Activated CD8-positive, alpha-beta memory T cell treated with anti-CD3 and anti-CD28 coated beads, Interleukin-2, amount 50 U/mL, for 4 hours (primary cell): ENCODE measurements around the gene LAMC2.

Source experiments
- DNase-seq: peaks from one replicate; pipeline ENCODE4 v3.0.0-alpha.2; 2020

Gene LAMC2

DNA sequence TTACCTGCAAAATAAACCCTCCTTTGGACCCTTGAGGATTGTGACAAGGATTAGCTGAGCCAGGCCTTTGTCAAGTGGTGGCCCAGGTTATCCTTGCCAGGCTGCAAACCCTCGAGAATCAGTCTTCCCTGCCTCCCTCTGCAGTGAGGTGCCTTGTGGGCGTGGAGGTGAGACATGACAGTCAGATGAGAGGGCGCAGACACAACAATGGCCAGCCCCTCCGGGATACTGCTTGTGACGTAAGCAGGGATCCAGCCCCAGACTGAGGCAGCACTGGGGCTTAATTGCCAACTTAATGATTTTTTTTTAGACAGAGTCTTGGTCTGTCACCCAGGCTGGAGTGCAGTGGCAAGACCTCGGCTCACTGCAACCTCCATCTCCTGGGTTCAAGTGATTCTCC is 104.6 kb downstream of the LAMC2 start:
- DNase-seq, result no peak

DNA sequence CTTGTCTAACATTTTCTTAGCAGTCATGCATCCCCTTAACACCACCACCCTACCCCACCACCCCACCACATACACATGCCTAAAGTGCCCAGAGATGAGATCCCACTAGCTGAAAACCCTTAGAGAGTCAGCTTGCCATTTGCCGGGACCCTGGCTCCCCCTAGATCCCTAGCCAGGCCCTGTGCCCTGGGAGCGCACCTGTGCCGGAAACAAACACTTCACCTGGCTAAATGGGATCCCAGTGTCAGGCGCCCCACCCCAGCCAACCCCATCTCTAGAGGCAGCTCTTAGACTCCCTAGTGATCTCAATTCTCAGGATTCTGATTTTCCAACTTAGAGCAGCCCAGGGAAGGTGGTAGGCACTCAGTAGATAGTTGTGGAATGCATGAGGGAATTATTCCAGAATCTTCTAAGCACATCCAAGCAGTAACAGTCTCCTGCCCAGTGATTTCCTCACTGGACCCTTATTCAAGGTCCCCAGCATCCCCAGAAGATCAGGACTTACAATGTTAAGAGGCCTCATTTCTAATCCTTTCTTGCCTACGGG is 105.2 kb downstream of the LAMC2 start:
- no peak for DNase-seq

DNA sequence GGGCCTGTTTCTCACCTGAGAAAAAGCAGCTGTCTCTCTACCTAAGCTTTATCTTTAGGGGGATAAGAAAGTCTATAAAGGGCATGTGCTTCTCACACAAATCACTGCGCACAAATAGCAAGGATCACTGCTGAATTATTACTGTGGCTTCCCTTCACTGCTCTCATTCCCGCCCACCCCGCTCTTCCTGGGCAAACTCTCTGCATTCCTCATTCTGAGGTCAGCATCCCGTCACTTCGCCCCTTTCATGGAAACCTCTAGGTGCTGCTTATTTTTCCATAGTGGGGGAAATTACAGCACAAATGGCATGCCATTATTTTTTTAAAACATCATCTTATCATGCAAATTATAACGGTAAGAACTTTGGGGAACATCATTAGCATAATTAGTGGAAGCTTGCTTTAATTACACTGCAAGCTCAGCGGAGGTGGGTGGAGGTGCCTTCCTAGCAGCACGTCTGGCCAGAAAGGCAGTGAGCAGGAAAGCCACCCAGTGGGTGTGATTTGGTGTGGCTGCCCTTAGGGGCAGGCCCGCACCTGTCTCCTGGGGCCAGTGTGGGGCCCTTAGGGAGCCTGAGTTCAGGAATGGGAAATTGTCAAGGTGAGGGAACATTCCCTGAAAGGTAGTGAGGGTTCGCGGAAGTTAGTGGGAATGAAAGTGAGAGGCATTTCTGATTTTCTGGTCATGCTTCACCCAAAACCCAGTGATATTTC is 105.9 kb downstream of the LAMC2 start:
- DNase-seq, result no peak

DNA sequence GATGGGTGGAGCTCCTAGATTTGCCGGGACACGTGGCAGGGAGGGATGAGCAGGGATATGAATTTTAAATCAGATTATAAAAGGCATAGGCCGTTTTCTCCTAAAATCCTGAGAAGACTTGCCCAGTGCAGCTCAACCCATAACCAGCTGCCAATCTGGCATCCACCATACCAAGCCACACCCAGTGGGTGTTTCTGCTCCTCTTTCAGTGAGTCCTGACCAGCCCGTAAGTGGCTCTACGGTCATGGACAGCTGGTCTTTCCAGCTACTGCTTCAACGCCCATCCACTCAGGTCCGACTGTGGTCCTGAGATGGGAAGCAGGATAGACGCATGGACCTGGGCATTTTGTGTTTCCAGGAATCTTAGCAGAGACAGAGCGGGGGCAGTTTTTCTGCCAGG is 107.2 kb downstream of the LAMC2 start:
- DNase-seq, result no peak

DNA sequence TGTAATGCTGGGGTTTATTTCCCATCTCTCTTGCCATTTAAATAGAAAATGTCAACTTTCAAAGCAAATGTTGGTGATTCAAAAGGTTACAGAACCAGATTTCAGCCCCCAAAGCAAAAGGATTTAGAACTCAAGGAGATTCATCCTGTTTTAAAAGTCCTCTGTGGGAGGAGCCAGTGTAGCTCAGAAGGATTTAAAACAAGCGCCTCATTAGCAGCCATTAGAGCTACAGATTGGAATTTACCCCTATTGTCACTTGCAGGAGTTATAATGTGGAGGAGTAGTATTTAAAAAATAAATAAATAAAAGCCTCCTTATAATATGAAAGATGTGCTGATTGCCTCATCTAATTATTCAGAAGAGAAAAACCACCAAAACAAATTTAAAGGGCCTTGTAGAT is 107.8 kb downstream of the LAMC2 start:
- DNase-seq, result no peak
